Glomerular endothelial cell (primary cell): ENCODE measurements around the gene FCGR3B. TPM values are rescaled to one million over a fixed set of nuclear protein-coding genes. Genes with fewer than 3 reads are reported as not detected.

Experiments
- total RNA-seq: library from RNA; depleted of rRNA; stranded (reverse); fragments of >200 nt; gene quantifications from 2 replicates; pipeline ENCODE4 v1.2.3, GENCODE V29; 2015

The FCGR3B gene
- total RNA-seq, 1 donor from 2014 or later: not detected

Other genes with a start within 250 kb of the FCGR3B start
- gene FCGR2A, start 125.7 kb downstream of the FCGR3B start, total RNA-seq: 1.1 TPM in 1 of 2 replicates, not detected in the other
- gene HSPA6, start 106.6 kb downstream of the FCGR3B start, total RNA-seq: 0.06 TPM in 1 of 2 replicates, not detected in the other
- gene FCGR3A, start 81.4 kb downstream of the FCGR3B start, total RNA-seq: not detected in 2 replicates
- gene FCGR2B, start 32.0 kb upstream of the FCGR3B start, total RNA-seq: not detected in 2 replicates
- gene FCRLA, start 76.1 kb upstream of the FCGR3B start, total RNA-seq: 0.92 TPM in 1 of 2 replicates, not detected in the other
- 3.0 and 4.9 TPM in 2 replicates for gene FCRLB, start 90.4 kb upstream of the FCGR3B start, total RNA-seq
- 23.8 and 25.0 TPM in 2 replicates for gene DUSP12, start 118.6 kb upstream of the FCGR3B start, total RNA-seq
- 48.7 and 49.4 TPM in 2 replicates for gene ATF6, start 135.1 kb upstream of the FCGR3B start, total RNA-seq